Right lobe of liver (tissue), 4 donors: ENCODE measurements around the gene CPE.

ENCODE experiments used
- POLR2A ChIP-seq: fragments of 450-650 bp; IDR thresholded peaks from one replicate; pipeline ENCODE4 v1.6.1; 2017; ENCODE audit warnings: antibody characterized with exemption, mild to moderate bottlenecking
- TF ChIP-seq, protein P1 (sequence below), 4 donors: fragments of 200-600 bp in 3 of 4; fragments of 450-650 bp in 1 of 4; IDR thresholded peaks; one replicate each; pipeline versions ENCODE4 v1.5.1 to v1.8.0; 2016 to 2022; ENCODE audit warnings: antibody characterized with exemption in 4 of 4, mild to moderate bottlenecking in 2 of 4
- donor health status: DM: no; HTN: no; CAD: no.
- donor health status: DM: no; HTN: no; CAD: no.
- donor health status: DM: no; HTN: yes; CAD: no.

DNA sequence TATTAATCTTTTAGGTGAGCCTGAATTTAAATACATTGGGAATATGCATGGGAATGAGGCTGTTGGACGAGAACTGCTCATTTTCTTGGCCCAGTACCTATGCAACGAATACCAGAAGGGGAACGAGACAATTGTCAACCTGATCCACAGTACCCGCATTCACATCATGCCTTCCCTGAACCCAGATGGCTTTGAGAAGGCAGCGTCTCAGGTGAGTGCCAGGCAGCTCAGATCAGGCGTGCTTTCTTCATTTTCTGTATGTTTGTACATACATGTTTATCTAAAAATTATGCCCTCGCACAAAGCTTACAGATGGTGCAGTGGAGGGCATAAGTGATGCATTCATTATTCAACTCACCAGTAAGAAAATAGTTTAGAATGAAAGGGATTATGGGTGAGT is 85.6 kb downstream of the CPE start:
- TF ChIP-seq, protein P1, sequence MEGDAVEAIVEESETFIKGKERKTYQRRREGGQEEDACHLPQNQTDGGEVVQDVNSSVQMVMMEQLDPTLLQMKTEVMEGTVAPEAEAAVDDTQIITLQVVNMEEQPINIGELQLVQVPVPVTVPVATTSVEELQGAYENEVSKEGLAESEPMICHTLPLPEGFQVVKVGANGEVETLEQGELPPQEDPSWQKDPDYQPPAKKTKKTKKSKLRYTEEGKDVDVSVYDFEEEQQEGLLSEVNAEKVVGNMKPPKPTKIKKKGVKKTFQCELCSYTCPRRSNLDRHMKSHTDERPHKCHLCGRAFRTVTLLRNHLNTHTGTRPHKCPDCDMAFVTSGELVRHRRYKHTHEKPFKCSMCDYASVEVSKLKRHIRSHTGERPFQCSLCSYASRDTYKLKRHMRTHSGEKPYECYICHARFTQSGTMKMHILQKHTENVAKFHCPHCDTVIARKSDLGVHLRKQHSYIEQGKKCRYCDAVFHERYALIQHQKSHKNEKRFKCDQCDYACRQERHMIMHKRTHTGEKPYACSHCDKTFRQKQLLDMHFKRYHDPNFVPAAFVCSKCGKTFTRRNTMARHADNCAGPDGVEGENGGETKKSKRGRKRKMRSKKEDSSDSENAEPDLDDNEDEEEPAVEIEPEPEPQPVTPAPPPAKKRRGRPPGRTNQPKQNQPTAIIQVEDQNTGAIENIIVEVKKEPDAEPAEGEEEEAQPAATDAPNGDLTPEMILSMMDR (IDR thresholded peaks at IDR 0.05), result no peak
- TF ChIP-seq POLR2A, result no peak
